Adrenal gland (tissue), 5 donors: Measurements from ENCODE around the gene GPS2.
A peak's percentile ranks its signal among the peaks of the same experiment; 100 is the strongest.

Experiments used
- CTCF ChIP-seq, 6 experiments: fragments of 450-650 bp in 4 of 6; fragments of 200-600 bp in 2 of 6; sonication (generic) in 1 of 6; IDR thresholded peaks; 1 replicate in 5 of 6; 2 replicates in 1 of 6; pipeline versions ENCODE4 v1.5.1 to v1.8.0; 2016 to 2021; ENCODE audit warnings: antibody characterized with exemption in 6 of 6, mild to moderate bottlenecking in 2 of 6, moderate library complexity in 1 of 6
- POLR2A ChIP-seq, 2 donors: fragments of 450-650 bp; IDR thresholded peaks; one replicate each; pipeline ENCODE4 v1.6.1; 2017; ENCODE audit warnings: antibody characterized with exemption in 2 of 2, mild to moderate bottlenecking in 2 of 2, moderate library complexity in 1 of 2
- donor health status: DM: no; HTN: no; CAD: no.

GRCh38 chr17:7306911-7307685 lies 8.1 kb downstream of the GPS2 start, which contains the start of gene EIF5A:
- no peak for TF ChIP-seq CTCF (IDR thresholded peaks at IDR 0.05)
- peak; percentile 95 to 97 for TF ChIP-seq POLR2A (IDR thresholded peaks at IDR 0.05)
